ENCODE measurements around the gene GRWD1.

Gene GRWD1

GRCh38 chr19:48489608-48490216 is 43.9 kb downstream of the GRWD1 start (continued):
- TF ChIP-seq, protein P1, sequence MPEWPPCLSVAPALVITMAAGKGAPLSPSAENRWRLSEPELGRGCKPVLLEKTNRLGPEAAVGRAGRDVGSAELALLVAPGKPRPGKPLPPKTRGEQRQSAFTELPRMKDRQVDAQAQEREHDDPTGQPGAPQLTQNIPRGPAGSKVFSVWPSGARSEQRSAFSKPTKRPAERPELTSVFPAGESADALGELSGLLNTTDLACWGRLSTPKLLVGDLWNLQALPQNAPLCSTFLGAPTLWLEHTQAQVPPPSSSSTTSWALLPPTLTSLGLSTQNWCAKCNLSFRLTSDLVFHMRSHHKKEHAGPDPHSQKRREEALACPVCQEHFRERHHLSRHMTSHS (tag by site-specific recombination; IDR thresholded peaks at IDR 0.05): no peak
- TF ChIP-seq, protein P2, sequence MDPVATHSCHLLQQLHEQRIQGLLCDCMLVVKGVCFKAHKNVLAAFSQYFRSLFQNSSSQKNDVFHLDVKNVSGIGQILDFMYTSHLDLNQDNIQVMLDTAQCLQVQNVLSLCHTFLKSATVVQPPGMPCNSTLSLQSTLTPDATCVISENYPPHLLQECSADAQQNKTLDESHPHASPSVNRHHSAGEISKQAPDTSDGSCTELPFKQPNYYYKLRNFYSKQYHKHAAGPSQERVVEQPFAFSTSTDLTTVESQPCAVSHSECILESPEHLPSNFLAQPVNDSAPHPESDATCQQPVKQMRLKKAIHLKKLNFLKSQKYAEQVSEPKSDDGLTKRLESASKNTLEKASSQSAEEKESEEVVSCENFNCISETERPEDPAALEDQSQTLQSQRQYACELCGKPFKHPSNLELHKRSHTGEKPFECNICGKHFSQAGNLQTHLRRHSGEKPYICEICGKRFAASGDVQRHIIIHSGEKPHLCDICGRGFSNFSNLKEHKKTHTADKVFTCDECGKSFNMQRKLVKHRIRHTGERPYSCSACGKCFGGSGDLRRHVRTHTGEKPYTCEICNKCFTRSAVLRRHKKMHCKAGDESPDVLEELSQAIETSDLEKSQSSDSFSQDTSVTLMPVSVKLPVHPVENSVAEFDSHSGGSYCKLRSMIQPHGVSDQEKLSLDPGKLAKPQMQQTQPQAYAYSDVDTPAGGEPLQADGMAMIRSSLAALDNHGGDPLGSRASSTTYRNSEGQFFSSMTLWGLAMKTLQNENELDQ (tag by site-specific recombination; IDR thresholded peaks at IDR 0.05; ENCODE audit: low read depth): no peak
- TF ChIP-seq ZNF768 (tag by site-specific recombination; IDR thresholded peaks at IDR 0.05): peak; percentile 98
- 0 out of 2 replicates have a peak, but pooled peaks have one; percentile 6 for TF ChIP-seq ZNF335 (tag by site-specific recombination; conservative IDR thresholded peaks at IDR 0.05)
- TF ChIP-seq RBAK (tag by site-specific recombination; IDR thresholded peaks at IDR 0.05): 0 out of 2 replicates have a peak, but pooled peaks have one; percentile 38
- TF ChIP-seq ZNF2 (tag by site-specific recombination; IDR thresholded peaks at IDR 0.05): 0 out of 2 replicates have a peak, but pooled peaks have one; percentile 16
- TF ChIP-seq GLIS2 (tag by site-specific recombination; IDR thresholded peaks at IDR 0.05): no peak
- TF ChIP-seq GFI1B (tag by site-specific recombination; IDR thresholded peaks at IDR 0.05): no peak
- TF ChIP-seq, protein P3, sequence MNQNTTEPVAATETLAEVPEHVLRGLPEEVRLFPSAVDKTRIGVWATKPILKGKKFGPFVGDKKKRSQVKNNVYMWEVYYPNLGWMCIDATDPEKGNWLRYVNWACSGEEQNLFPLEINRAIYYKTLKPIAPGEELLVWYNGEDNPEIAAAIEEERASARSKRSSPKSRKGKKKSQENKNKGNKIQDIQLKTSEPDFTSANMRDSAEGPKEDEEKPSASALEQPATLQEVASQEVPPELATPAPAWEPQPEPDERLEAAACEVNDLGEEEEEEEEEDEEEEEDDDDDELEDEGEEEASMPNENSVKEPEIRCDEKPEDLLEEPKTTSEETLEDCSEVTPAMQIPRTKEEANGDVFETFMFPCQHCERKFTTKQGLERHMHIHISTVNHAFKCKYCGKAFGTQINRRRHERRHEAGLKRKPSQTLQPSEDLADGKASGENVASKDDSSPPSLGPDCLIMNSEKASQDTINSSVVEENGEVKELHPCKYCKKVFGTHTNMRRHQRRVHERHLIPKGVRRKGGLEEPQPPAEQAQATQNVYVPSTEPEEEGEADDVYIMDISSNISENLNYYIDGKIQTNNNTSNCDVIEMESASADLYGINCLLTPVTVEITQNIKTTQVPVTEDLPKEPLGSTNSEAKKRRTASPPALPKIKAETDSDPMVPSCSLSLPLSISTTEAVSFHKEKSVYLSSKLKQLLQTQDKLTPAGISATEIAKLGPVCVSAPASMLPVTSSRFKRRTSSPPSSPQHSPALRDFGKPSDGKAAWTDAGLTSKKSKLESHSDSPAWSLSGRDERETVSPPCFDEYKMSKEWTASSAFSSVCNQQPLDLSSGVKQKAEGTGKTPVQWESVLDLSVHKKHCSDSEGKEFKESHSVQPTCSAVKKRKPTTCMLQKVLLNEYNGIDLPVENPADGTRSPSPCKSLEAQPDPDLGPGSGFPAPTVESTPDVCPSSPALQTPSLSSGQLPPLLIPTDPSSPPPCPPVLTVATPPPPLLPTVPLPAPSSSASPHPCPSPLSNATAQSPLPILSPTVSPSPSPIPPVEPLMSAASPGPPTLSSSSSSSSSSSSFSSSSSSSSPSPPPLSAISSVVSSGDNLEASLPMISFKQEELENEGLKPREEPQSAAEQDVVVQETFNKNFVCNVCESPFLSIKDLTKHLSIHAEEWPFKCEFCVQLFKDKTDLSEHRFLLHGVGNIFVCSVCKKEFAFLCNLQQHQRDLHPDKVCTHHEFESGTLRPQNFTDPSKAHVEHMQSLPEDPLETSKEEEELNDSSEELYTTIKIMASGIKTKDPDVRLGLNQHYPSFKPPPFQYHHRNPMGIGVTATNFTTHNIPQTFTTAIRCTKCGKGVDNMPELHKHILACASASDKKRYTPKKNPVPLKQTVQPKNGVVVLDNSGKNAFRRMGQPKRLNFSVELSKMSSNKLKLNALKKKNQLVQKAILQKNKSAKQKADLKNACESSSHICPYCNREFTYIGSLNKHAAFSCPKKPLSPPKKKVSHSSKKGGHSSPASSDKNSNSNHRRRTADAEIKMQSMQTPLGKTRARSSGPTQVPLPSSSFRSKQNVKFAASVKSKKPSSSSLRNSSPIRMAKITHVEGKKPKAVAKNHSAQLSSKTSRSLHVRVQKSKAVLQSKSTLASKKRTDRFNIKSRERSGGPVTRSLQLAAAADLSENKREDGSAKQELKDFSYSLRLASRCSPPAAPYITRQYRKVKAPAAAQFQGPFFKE (tag by site-specific recombination; IDR thresholded peaks at IDR 0.05; ENCODE audit: borderline replicate concordance): no peak

DNA sequence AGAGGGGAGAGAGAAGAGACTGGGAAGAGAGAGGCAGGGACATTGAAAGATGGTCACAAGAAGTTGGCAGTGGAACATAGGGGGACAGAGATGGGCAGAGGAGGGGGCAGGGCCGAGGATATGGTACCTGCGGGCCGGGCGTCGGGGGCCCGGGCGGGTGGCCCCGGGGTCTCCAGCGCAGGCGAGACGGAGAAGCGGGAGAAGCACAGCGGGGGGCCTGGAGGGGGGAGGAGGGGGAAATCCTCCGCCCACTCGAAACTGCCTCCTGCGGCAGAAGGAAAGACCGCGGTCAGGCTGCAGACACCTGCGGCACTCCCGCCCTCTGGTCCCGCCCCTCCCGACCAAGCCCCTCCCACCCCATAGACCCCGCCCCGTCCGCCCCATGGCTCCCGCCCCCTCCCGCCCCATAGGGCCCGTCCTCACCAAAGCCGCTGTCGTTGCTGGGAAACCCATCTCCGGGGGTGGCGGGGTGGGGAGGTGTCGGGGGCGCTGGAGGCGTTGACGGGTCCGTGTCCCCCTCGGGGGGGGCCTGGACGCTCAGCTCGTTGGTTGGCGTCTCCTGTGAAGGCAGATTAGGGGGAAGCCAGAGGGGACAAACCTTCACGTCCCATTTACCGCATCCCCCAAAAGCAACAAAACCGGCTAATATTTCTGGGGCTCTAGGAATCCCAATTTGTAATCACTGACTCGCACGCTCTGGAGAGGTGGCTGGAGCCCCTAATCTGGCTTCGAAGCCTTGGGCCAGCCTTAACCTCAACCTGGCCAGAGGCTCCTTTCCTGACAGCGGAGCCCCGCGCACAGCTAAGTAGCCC is 45.4 kb downstream of the GRWD1 start:
- Histone ChIP-seq H3K4me1 (ENCODE audit: control insufficient read depth, insufficient read depth, low read length) (peaks cover 6% of the 10 kb centered on the region), H3K27ac (ENCODE audit: extremely low read depth, low read depth, low read length) (no peak overlapping the region), H3K36me3 (ENCODE audit: control insufficient read depth in 2 of 2, insufficient read depth in 1 of 2, low read length in 2 of 2) (no peaks in the 10 kb centered on the region), H3K4me3 (ENCODE audit: low read depth, low read length) (peak overlapping the region; percentile 11; the same call in 1 of the 2 replicates), H3K9me3 (ENCODE audit: control insufficient read depth, insufficient read depth, low read depth, low read length) (no peaks in the 10 kb centered on the region)
- ChIA-PET POLR2A (interaction anchor here (0.6 to 1.9 kb wide), 3 partner anchors 93 to 170 kb away, joined by 3 to 15 read pairs (median 5); no protein-coding TSS in a partner anchor), CTCF (interaction anchor here (0.9 to 11.2 kb wide), 9 partner anchors 16 to 177 kb away, joined by 3 to 170 read pairs (median 4); no protein-coding TSS in a partner anchor)
- TF ChIP-seq SCRT2 (tag by site-specific recombination; IDR thresholded peaks at IDR 0.05) (peak; percentile 29; the same call in 1 of the 2 replicates), BCL11A (tag by site-specific recombination; IDR thresholded peaks at IDR 0.05; ENCODE audit: low read depth) (0 out of 2 replicates have a peak, but pooled peaks have one; percentile 58), ZNF112 (tag by site-specific recombination; IDR thresholded peaks at IDR 0.05) (no peak), CTCF (tag by site-specific recombination; IDR thresholded peaks at IDR 0.05) (no peak), ZEB2 (tag by site-specific recombination; IDR thresholded peaks at IDR 0.05) (peak; percentile 39; the same call in 1 of the 2 replicates), ZNF280C (tag by site-specific recombination; IDR thresholded peaks at IDR 0.05) (no peak), ZNF311 (tag by site-specific recombination; IDR thresholded peaks at IDR 0.05; ENCODE audit: borderline replicate concordance) (no peak), ZNF621 (tag by site-specific recombination; IDR thresholded peaks at IDR 0.05) (no peak)
- TF ChIP-seq, protein P4, sequence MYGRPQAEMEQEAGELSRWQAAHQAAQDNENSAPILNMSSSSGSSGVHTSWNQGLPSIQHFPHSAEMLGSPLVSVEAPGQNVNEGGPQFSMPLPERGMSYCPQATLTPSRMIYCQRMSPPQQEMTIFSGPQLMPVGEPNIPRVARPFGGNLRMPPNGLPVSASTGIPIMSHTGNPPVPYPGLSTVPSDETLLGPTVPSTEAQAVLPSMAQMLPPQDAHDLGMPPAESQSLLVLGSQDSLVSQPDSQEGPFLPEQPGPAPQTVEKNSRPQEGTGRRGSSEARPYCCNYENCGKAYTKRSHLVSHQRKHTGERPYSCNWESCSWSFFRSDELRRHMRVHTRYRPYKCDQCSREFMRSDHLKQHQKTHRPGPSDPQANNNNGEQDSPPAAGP (tag by site-specific recombination; IDR thresholded peaks at IDR 0.05): 0 out of 2 replicates have a peak, but pooled peaks have one; percentile 18

Measured in HEK293 (cell line).